CD8-positive, alpha-beta memory T cell (primary cell): Measurements from ENCODE around the gene CROCC. TPM values are rescaled to one million over a fixed set of nuclear protein-coding genes. Genes with fewer than 3 reads are reported as not detected.
A peak's percentile ranks its signal among the peaks of the same experiment; 100 is the strongest.
"Not testable (repeated sequence)": the region's sequence is repeated elsewhere in the genome, so short reads cannot be mapped to it uniquely, and the experiment has no call there.

ENCODE experiments used
- CTCF ChIA-PET: fragments of 350-600 bp; sonication (Branson Sonifier 250); formaldehyde crosslinking; loops from one replicate; lab custom pipeline; 2021; ENCODE audit warnings: antibody characterized with exemption; lab: Charles Lee
- POLR2A ChIA-PET: fragments of 350-600 bp; sonication (Branson Sonifier 250); formaldehyde crosslinking; loops from one replicate; lab custom pipeline; 2021; ENCODE audit warnings: antibody characterized with exemption; lab: Charles Lee
- DNase-seq, 5 donors: peaks; one replicate each; pipeline versions ENCODE4 v3.0.0 to v3.0.0-alpha.2; 2020 to 2022; ENCODE audit warnings: mixed read lengths in 1 of 5
- H3K27ac ChIP-seq: one replicate; pipeline ENCODE4 v1.7.0; 2013; ENCODE audit warnings: low read depth, mild to moderate bottlenecking, low read length, moderate library complexity
- H3K27me3 ChIP-seq: 2 replicates; pipeline ENCODE4 v1.7.0; 2013; ENCODE audit warnings: low read length, mild to moderate bottlenecking; ENCODE audit not compliant: insufficient read depth, poor library complexity, severe bottlenecking
- H3K36me3 ChIP-seq: 2 replicates; pipeline ENCODE4 v1.7.0; 2013; ENCODE audit warnings: mild to moderate bottlenecking, low read length, moderate library complexity; ENCODE audit not compliant: insufficient read depth
- H3K4me1 ChIP-seq: 2 replicates; pipeline ENCODE4 v1.7.0; 2013; ENCODE audit warnings: mild to moderate bottlenecking, low read length, moderate library complexity; ENCODE audit not compliant: insufficient read depth
- H3K4me3 ChIP-seq: 2 replicates; pipeline ENCODE4 v1.7.0; 2013; ENCODE audit warnings: mild to moderate bottlenecking, low read length
- H3K9me3 ChIP-seq: 2 replicates; pipeline ENCODE4 v1.7.0; 2013; ENCODE audit warnings: mild to moderate bottlenecking, low read length
- H3K27ac Mint-ChIP-seq, 8 donors: one replicate each; pipeline ENCODE4 v1.8.0; 2020 to 2021; ENCODE audit warnings: mixed read lengths in 8 of 8, mild to moderate bottlenecking in 6 of 8, inconsistent platforms in 3 of 8, moderate library complexity in 3 of 8
- H3K27me3 Mint-ChIP-seq, 2 donors: one replicate each; pipeline ENCODE4 v1.8.0; 2020 to 2021; ENCODE audit warnings: mixed read lengths in 2 of 2, mild to moderate bottlenecking in 1 of 2, moderate library complexity in 1 of 2
- H3K36me3 Mint-ChIP-seq, 3 donors: one replicate each; pipeline ENCODE4 v1.8.0; 2020 to 2021; ENCODE audit warnings: mixed read lengths in 3 of 3, inconsistent platforms in 1 of 3, mild to moderate bottlenecking in 1 of 3
- H3K4me1 Mint-ChIP-seq, 3 donors: one replicate each; pipeline ENCODE4 v1.8.0; 2020 to 2021; ENCODE audit warnings: mixed read lengths in 3 of 3, inconsistent platforms in 1 of 3, mild to moderate bottlenecking in 1 of 3
- H3K4me3 Mint-ChIP-seq, 7 donors: one replicate each; pipeline ENCODE4 v1.8.0; 2020 to 2021; ENCODE audit warnings: mixed read lengths in 7 of 7, mild to moderate bottlenecking in 6 of 7, moderate library complexity in 4 of 7, inconsistent platforms in 2 of 7
- H3K9me3 Mint-ChIP-seq, 5 donors: one replicate each; pipeline ENCODE4 v1.8.0; 2020 to 2022; ENCODE audit warnings: mixed read lengths in 5 of 5, mild to moderate bottlenecking in 3 of 5, moderate library complexity in 2 of 5, inconsistent platforms in 1 of 5
- polyA plus RNA-seq: library from polyadenylated mRNA; unstranded; fragments of 300-500 nt; fragmentation: Illumina TruSeq; gene quantifications from one replicate; pipeline ENCODE4 v1.2.3, GENCODE V29; 2021
- total RNA-seq, 2 experiments: library from RNA; stranded (reverse); gene quantifications; one replicate each; pipeline ENCODE4 v1.2.3, GENCODE V29; 2021

Gene CROCC
- total and polyA plus RNA-seq, 3 experiments from 2014 or later, result 6.9 to 30.1 (median 25.6) TPM

- H3K4me1 ChIP-seq, result peaks cover 11% of the 10 kb centered on the region
- Mint-ChIP-seq H3K4me1 (peaks cover 9 to 15% (median 10%) of the 10 kb centered on the region in 3 donors), H3K4me3 (no peak overlapping the region), H3K27ac (no peak overlapping the region), H3K27me3 (no peaks in the 10 kb centered on the region), H3K36me3 (peaks cover 0 to 18% (median 0%) of the 10 kb centered on the region in 3 donors), H3K9me3 (no peaks in the 10 kb centered on the region)
- DNase-seq, result no peak
- CTCF ChIA-PET, result interaction anchor here (1.4 kb wide), 1 partner anchor 22 kb away, joined by 4 read pairs; no protein-coding TSS in a partner anchor
- no peaks in the 10 kb centered on the region for H3K27me3 ChIP-seq
- H3K27ac ChIP-seq, result no peak overlapping the region
- no peaks in the 10 kb centered on the region for H3K9me3 ChIP-seq
- no peaks in the 10 kb centered on the region for H3K36me3 ChIP-seq
- no peak overlapping the region for H3K4me3 ChIP-seq
- POLR2A ChIA-PET, result interaction anchor here (0.7 kb wide), 1 partner anchor 12 kb away, joined by 4 read pairs; no protein-coding TSS in a partner anchor
These were observed 35.0 kb downstream of the CROCC start for GRCh38 chr1:16956775-16957174.

DNA sequence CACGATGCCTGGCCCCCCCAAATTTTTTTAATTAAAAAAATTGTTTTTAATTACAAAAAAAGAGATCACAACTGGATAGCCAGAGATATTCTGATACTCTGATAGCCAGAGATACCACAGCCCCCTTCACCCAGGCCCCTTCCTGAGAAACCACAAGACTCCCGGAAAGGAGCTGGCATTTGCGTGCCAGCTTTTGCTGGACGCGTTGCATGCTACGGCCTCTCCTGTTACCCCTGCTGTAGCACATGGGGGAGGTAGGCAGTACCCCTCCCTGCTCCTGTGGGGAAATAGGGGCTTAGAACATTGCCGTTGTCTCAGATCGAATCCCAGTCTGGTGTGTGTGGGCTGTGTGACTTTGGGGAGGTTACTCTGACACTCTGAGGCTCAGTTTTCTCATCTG lies 36.0 kb downstream of the CROCC start:
- ChIA-PET CTCF (no interaction called here), POLR2A (no interaction called here)
- Histone ChIP-seq H3K27me3 (no peaks in the 10 kb centered on the region), H3K27ac (no peak overlapping the region), H3K4me3 (no peak overlapping the region), H3K4me1 (peaks cover 11% of the 10 kb centered on the region), H3K36me3 (no peaks in the 10 kb centered on the region), H3K9me3 (no peaks in the 10 kb centered on the region)
- no peaks in the 10 kb centered on the region for H3K9me3 Mint-ChIP-seq
- no peak overlapping the region for H3K4me3 Mint-ChIP-seq
- peaks cover 0 to 18% (median 0%) of the 10 kb centered on the region in 3 donors for H3K36me3 Mint-ChIP-seq
- H3K27me3 Mint-ChIP-seq, result no peaks in the 10 kb centered on the region
- H3K4me1 Mint-ChIP-seq, result peaks cover 9 to 15% (median 10%) of the 10 kb centered on the region in 3 donors
- no peak for DNase-seq
- H3K27ac Mint-ChIP-seq, result peak overlapping the region in 1 of 8 donors; percentile 70

- H3K36me3 Mint-ChIP-seq, result peaks cover 0 to 20% (median 0%) of the 10 kb centered on the region in 3 donors
- peaks cover 9 to 15% (median 10%) of the 10 kb centered on the region in 3 donors for H3K4me1 Mint-ChIP-seq
- Histone ChIP-seq H3K4me3 (no peak overlapping the region), H3K9me3 (no peaks in the 10 kb centered on the region), H3K27me3 (no peaks in the 10 kb centered on the region), H3K36me3 (no peaks in the 10 kb centered on the region), H3K27ac (no peak overlapping the region), H3K4me1 (peaks cover 11% of the 10 kb centered on the region)
- peak overlapping the region in 1 of 8 donors; percentile 43 for H3K27ac Mint-ChIP-seq
- no peaks in the 10 kb centered on the region for H3K27me3 Mint-ChIP-seq
- no peak for DNase-seq
- CTCF ChIA-PET, result no interaction called here
- H3K4me3 Mint-ChIP-seq, result peak overlapping the region in 1 of 7 donors; percentile 78
- POLR2A ChIA-PET, result no interaction called here
- no peaks in the 10 kb centered on the region for H3K9me3 Mint-ChIP-seq
These were observed 36.7 kb downstream of the CROCC start for GRCh38 chr1:16958475-16958874.

GRCh38 chr1:16960560-16961296 lies 39.0 kb downstream of the CROCC start:
- POLR2A ChIA-PET, result interaction anchor here (0.8 kb wide), 1 partner anchor 56 kb away, joined by 3 read pairs; no protein-coding TSS in a partner anchor
- DNase-seq, result peak; percentile 53 to 85 (median 68)
- CTCF ChIA-PET, result interaction anchor here (0.7 to 2.9 kb wide), 13 partner anchors 9 to 340 kb away, joined by 3 to 30 read pairs (median 3); partner anchors contain the start of gene CROCC
- H3K4me1 Mint-ChIP-seq, result peaks cover 9 to 15% (median 10%) of the 10 kb centered on the region in 3 donors
- Histone ChIP-seq H3K4me3 (peak overlapping the region; percentile 5), H3K9me3 (no peaks in the 10 kb centered on the region), H3K27ac (no peak overlapping the region), H3K4me1 (peaks cover 11% of the 10 kb centered on the region), H3K36me3 (no peaks in the 10 kb centered on the region), H3K27me3 (no peaks in the 10 kb centered on the region)
- H3K36me3 Mint-ChIP-seq, result peaks cover 0 to 22% (median under 1%) of the 10 kb centered on the region in 3 donors
- peak overlapping the region; percentile 72 to 92 (median 86) for H3K4me3 Mint-ChIP-seq
- peak overlapping the region in 7 of 8 donors; percentile 50 to 93 (median 84) for H3K27ac Mint-ChIP-seq
- H3K9me3 Mint-ChIP-seq, result no peaks in the 10 kb centered on the region
- H3K27me3 Mint-ChIP-seq, result no peaks in the 10 kb centered on the region

GRCh38 chr1:16961297-16962133 lies 39.8 kb downstream of the CROCC start:
- CTCF ChIA-PET, result interaction anchor here (0.7 to 2.9 kb wide), 10 partner anchors 8 to 341 kb away, joined by 3 to 30 read pairs (median 4); partner anchors contain the start of gene CROCC
- H3K4me1 Mint-ChIP-seq, result peaks cover 9 to 15% (median 10%) of the 10 kb centered on the region in 3 donors

GRCh38 chr1:16964169-16964568 lies 42.4 kb downstream of the CROCC start:
- H3K27ac ChIP-seq, H3K4me3 ChIP-seq, H3K9me3 Mint-ChIP-seq, H3K27me3 Mint-ChIP-seq, H3K27me3 ChIP-seq, POLR2A ChIA-PET, H3K36me3 ChIP-seq, H3K9me3 ChIP-seq, DNase-seq, CTCF ChIA-PET: not testable (repeated sequence)
- peaks cover 0 to 39% (median 3%) of the 10 kb centered on the region in 3 donors for H3K36me3 Mint-ChIP-seq
- H3K4me1 Mint-ChIP-seq, result peaks cover 9 to 15% (median 10%) of the 10 kb centered on the region in 3 donors
- peak overlapping the region in 1 of 7 donors; percentile 41 for H3K4me3 Mint-ChIP-seq
- peaks cover 11% of the 10 kb centered on the region for H3K4me1 ChIP-seq
- peak overlapping the region in 1 of 8 donors; percentile 54 for H3K27ac Mint-ChIP-seq

More at GRCh38 chr1:16961297-16962133, 39.8 kb downstream of the CROCC start:
- no peak overlapping the region for H3K4me3 ChIP-seq
- Mint-ChIP-seq H3K27me3 (no peaks in the 10 kb centered on the region), H3K36me3 (peaks cover 0 to 25% (median 2%) of the 10 kb centered on the region in 3 donors), H3K27ac (peak overlapping the region in 6 of 8 donors; percentile 26 to 94 (median 62)), H3K4me3 (peak overlapping the region; percentile 66 to 91 (median 76)), H3K9me3 (no peaks in the 10 kb centered on the region)
- POLR2A ChIA-PET, result no interaction called here
- no peaks in the 10 kb centered on the region for H3K9me3 ChIP-seq
- H3K36me3 ChIP-seq, result no peaks in the 10 kb centered on the region
- H3K27ac ChIP-seq, result no peak overlapping the region
- no peaks in the 10 kb centered on the region for H3K27me3 ChIP-seq
- peaks cover 11% of the 10 kb centered on the region for H3K4me1 ChIP-seq
- DNase-seq, result no peak

DNA sequence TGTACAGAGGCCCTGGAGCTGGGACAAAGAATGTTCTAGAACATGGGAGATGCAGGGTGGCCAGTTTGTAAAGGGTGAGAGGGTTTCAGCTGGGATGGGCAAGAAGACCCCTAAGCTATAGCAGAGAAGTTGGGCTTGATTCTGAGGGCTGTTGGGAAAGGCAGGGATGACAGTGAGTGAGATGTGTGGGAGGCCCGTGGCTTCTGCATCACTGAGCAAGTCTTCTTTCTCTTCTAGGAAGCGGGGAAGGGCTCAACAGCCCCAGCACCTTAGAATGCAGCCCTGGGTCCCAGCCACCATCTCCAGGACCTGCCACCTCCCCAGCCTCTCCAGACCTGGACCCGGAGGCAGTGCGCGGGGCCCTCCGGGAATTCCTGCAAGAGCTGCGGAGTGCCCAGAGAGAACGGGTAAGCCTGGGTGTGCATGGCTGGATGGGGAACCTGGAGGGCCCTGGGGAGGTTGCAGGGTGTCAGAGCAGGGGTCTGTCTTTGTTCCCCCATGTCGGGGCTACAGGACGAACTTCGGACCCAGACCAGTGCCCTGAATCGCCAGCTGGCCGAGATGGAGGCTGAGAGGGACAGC lies 43.8 kb downstream of the CROCC start:
- H3K27me3 Mint-ChIP-seq, result no peaks in the 10 kb centered on the region
- peak overlapping the region in 2 of 8 donors; percentile 31 to 36 for H3K27ac Mint-ChIP-seq
- H3K36me3 Mint-ChIP-seq, result peaks cover 0 to 48% (median 3%) of the 10 kb centered on the region in 3 donors
- POLR2A ChIA-PET, result no interaction called here
- H3K4me1 Mint-ChIP-seq, result peaks cover 5 to 10% (median 5%) of the 10 kb centered on the region in 3 donors
- no peak overlapping the region for H3K4me3 ChIP-seq
- H3K27ac ChIP-seq, result no peak overlapping the region
- no peaks in the 10 kb centered on the region for H3K9me3 ChIP-seq
- no peak for DNase-seq
- no peaks in the 10 kb centered on the region for H3K36me3 ChIP-seq
- H3K27me3 ChIP-seq, result no peaks in the 10 kb centered on the region
- H3K4me1 ChIP-seq, result peaks cover 7% of the 10 kb centered on the region
- H3K9me3 Mint-ChIP-seq, result no peaks in the 10 kb centered on the region
- CTCF ChIA-PET, result no interaction called here
- H3K4me3 Mint-ChIP-seq, result no peak overlapping the region
